ENCODE measurements around the gene BCL2L1. TPM values are rescaled to one million over a fixed set of nuclear protein-coding genes. Genes with fewer than 3 reads are reported as not detected.
"Not testable (repeated sequence)": the region's sequence is repeated elsewhere in the genome, so short reads cannot be mapped to it uniquely, and the experiment has no call there.

Gene BCL2L1
- total RNA-seq, 1 donor from 2014 or later = 55.2 TPM

GRCh38 chr20:31667315-31668285, 55.1 kb downstream of the BCL2L1 start:
- no peak for DNase-seq (ENCODE audit: missing footprints)
- no peak for ATAC-seq
- intact Hi-C loops (cut with DNase I) = loop anchor here (10.0 kb wide), 1 partner anchor 147 kb away; the partner anchor contains the start of gene MYLK2

- DNase-seq (ENCODE audit: missing footprints) = no peak
- intact Hi-C loops (cut with DNase I) = loop anchor here (10.0 kb wide), 1 partner anchor 148 kb away; the partner anchor contains the start of gene MYLK2
- ATAC-seq = peak; percentile 59
These were observed 56.2 kb downstream of the BCL2L1 start for GRCh38 chr20:31666258-31667042.

- intact Hi-C loops (cut with DNase I) = loop anchor here (10.0 kb wide), 1 partner anchor 149 kb away; the partner anchor contains the start of gene MYLK2
- ATAC-seq (no peak), DNase-seq (ENCODE audit: missing footprints) (no peak)
These were observed 56.9 kb downstream of the BCL2L1 start for GRCh38 chr20:31665753-31666152.

- intact Hi-C loops (cut with DNase I) = loop anchor here (10.0 kb wide), 1 partner anchor 150 kb away; the partner anchor contains the start of gene MYLK2
- no peak for ATAC-seq
- DNase-seq (ENCODE audit: missing footprints) = no peak
These were observed 57.8 kb downstream of the BCL2L1 start for GRCh38 chr20:31664696-31665354.

- intact Hi-C loops (cut with DNase I) = loop anchor here (10.0 kb wide), 1 partner anchor 151 kb away; the partner anchor contains the start of gene MYLK2
- ATAC-seq = no peak
- no peak for DNase-seq (ENCODE audit: missing footprints)
These were observed 58.6 kb downstream of the BCL2L1 start for GRCh38 chr20:31663838-31664695.

- DNase-seq (ENCODE audit: missing footprints) (no peak), ATAC-seq (no peak)
- intact Hi-C loops (cut with DNase I) = loop anchor here (10.0 kb wide), 1 partner anchor 151 kb away; the partner anchor contains the start of gene MYLK2
These were observed 59.2 kb downstream of the BCL2L1 start for GRCh38 chr20:31663524-31663837.

GRCh38 chr20:31662372-31662854, 60.3 kb downstream of the BCL2L1 start:
- ATAC-seq (no peak), DNase-seq (ENCODE audit: missing footprints) (no peak)
- intact Hi-C loops (cut with DNase I) = loop anchor here (1.0 to 10.0 kb wide), 2 partner anchors 61 to 152 kb away; partner anchors contain the start of gene MYLK2

- ATAC-seq (peak; percentile 85), DNase-seq (ENCODE audit: missing footprints) (peak; percentile 91)
- intact Hi-C loops (cut with DNase I) = loop anchor here (1.0 to 10.0 kb wide), 2 partner anchors 62 to 153 kb away; partner anchors contain the start of gene MYLK2
These were observed 60.9 kb downstream of the BCL2L1 start for GRCh38 chr20:31661625-31662371.

GRCh38 chr20:31654534-31654933, 68.1 kb downstream of the BCL2L1 start:
- ATAC-seq (no peak), DNase-seq (ENCODE audit: missing footprints) (no peak)

GRCh38 chr20:31653561-31653960, 69.1 kb downstream of the BCL2L1 start:
- no peak for ATAC-seq
- no peak for DNase-seq (ENCODE audit: missing footprints)
- intact Hi-C loops (cut with DNase I) = no loop called here

More at GRCh38 chr20:31654534-31654933, 68.1 kb downstream of the BCL2L1 start:
- intact Hi-C loops (cut with DNase I) = no loop called here

- ATAC-seq (no peak), DNase-seq (ENCODE audit: missing footprints) (no peak)
- intact Hi-C loops (cut with DNase I) = no loop called here
These were observed 69.7 kb downstream of the BCL2L1 start for GRCh38 chr20:31652917-31653396.

GRCh38 chr20:31648104-31648503, 74.6 kb downstream of the BCL2L1 start:
- DNase-seq (ENCODE audit: missing footprints); intact Hi-C loops (cut with DNase I): not testable (repeated sequence)

GRCh38 chr20:31644701-31645100, 78.0 kb downstream of the BCL2L1 start:
- intact Hi-C loops (cut with DNase I) = no loop called here
- DNase-seq (ENCODE audit: missing footprints) (no peak), ATAC-seq (no peak)

More at GRCh38 chr20:31648104-31648503, 74.6 kb downstream of the BCL2L1 start:
- ATAC-seq = not testable (repeated sequence)

- intact Hi-C loops (cut with DNase I) = no loop called here
- ATAC-seq (no peak), DNase-seq (ENCODE audit: missing footprints) (no peak)
These were observed 79.1 kb downstream of the BCL2L1 start for GRCh38 chr20:31643522-31643921.

- ATAC-seq = no peak
- DNase-seq (ENCODE audit: missing footprints) = no peak
- intact Hi-C loops (cut with DNase I) = no loop called here
These were observed 79.8 kb downstream of the BCL2L1 start for GRCh38 chr20:31642837-31643236.

- ATAC-seq = no peak
- DNase-seq (ENCODE audit: missing footprints) = no peak
These were observed 81.3 kb downstream of the BCL2L1 start for GRCh38 chr20:31641391-31641790.

GRCh38 chr20:31640259-31640658, 82.4 kb downstream of the BCL2L1 start:
- intact Hi-C loops (cut with DNase I) = no loop called here

More at GRCh38 chr20:31641391-31641790, 81.3 kb downstream of the BCL2L1 start:
- intact Hi-C loops (cut with DNase I) = no loop called here

More at GRCh38 chr20:31640259-31640658, 82.4 kb downstream of the BCL2L1 start:
- DNase-seq (ENCODE audit: missing footprints) (no peak), ATAC-seq (no peak)

Data from Right ventricle myocardium inferior (tissue), 1 donor.